ENCODE data around the gene CACNA1I.

CACNA1I gene

DNA sequence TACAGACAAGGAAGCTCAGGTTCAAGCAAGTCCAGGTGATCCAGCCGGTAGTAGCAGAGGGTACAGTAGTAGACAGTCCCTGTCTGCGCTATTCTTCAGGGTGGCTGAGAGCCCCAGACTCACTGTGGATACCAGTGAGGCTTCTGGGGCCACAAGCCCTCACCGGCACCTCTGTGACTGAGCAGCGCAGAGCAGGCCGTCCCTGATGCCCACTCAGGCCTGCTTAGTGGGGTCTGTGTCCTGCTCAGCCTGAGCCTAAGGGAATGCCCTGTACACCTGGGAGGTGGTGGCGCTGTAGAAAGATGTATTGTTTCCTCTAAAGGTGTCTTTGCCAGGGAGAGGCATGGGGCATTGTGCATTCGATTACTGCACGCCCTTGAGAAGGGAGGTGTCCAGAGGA lies 143.8 kb downstream of the CACNA1I start:
- Histone ChIP-seq H3K27me3 (ENCODE audit: low read length) (no peaks in the 10 kb centered on the region), H3K4me3 (ENCODE audit: insufficient read depth, low read length, poor library complexity, severe bottlenecking) (no peak overlapping the region)
- TF ChIP-seq EZH2phosphoT487 (conservative IDR thresholded peaks at IDR 0.05; ENCODE audit: low read length): no peak
- TF ChIP-seq, protein P1, sequence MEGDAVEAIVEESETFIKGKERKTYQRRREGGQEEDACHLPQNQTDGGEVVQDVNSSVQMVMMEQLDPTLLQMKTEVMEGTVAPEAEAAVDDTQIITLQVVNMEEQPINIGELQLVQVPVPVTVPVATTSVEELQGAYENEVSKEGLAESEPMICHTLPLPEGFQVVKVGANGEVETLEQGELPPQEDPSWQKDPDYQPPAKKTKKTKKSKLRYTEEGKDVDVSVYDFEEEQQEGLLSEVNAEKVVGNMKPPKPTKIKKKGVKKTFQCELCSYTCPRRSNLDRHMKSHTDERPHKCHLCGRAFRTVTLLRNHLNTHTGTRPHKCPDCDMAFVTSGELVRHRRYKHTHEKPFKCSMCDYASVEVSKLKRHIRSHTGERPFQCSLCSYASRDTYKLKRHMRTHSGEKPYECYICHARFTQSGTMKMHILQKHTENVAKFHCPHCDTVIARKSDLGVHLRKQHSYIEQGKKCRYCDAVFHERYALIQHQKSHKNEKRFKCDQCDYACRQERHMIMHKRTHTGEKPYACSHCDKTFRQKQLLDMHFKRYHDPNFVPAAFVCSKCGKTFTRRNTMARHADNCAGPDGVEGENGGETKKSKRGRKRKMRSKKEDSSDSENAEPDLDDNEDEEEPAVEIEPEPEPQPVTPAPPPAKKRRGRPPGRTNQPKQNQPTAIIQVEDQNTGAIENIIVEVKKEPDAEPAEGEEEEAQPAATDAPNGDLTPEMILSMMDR (IDR thresholded peaks at IDR 0.05; ENCODE audit: insufficient read depth, low read length, poor library complexity, severe bottlenecking): no peak

DNA sequence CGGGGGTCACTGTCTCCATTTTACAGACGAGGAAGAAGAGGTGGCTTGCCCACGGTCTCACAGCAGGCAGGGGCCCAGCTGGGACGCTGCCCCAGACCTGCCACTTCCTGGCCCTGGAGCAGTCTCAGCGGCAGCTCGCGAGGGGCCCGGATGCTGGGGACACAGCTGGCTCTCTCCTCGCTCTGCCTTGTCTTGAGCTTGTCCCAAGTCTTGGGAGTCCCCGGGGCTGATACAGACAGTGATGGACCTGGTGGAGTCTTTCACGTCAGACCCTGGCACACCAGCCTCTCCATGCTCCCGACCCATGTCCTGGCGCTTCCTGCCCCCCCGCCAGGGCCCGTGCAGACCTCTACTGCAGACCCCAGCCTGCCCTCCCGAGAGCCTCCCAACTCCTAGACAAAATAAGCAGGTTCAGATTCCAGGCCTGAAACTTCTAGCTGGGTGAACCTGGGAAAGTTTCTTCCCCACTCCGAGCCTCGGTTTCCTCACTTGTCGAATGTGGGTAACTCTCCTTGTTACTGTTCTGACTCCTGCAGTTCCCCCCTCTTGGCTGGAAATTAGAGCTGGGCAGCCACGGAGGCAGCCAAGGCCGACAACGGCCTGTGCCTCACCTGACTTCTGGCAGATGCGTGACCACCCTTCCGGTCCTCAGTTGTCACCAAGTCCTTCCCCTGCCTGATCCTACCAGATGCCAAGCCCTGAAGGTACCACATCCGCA lies 145.4 kb downstream of the CACNA1I start:
- no peaks in the 10 kb centered on the region for H3K9me2 ChIP-seq (replicated peaks; ENCODE audit: insufficient read depth, low read length)
- H3K79me2 ChIP-seq (ENCODE audit: insufficient read depth, low read length): no peaks in the 10 kb centered on the region
- H3K9me3 ChIP-seq (ENCODE audit: insufficient read depth, low read length): no peaks in the 10 kb centered on the region
- H4K20me1 ChIP-seq (ENCODE audit: low read depth, low read length): no peaks in the 10 kb centered on the region
- no peaks in the 10 kb centered on the region for H3K36me3 ChIP-seq (ENCODE audit: low read length)
- no peak overlapping the region for H3K9ac ChIP-seq (ENCODE audit: low read length)
- no peaks in the 10 kb centered on the region for H3K27me3 ChIP-seq (ENCODE audit: low read length)
- H3K27ac ChIP-seq (ENCODE audit: low read depth, low read length): no peak overlapping the region
- TF ChIP-seq, protein P1 (IDR thresholded peaks at IDR 0.05; ENCODE audit: insufficient read depth, low read length, poor library complexity, severe bottlenecking): no peak
- no peak for TF ChIP-seq EZH2phosphoT487 (conservative IDR thresholded peaks at IDR 0.05; ENCODE audit: low read length)
- H2AFZ ChIP-seq (ENCODE audit: low read depth, low read length, severe bottlenecking): no peak overlapping the region
- H3K4me2 ChIP-seq (ENCODE audit: low read depth, low read length, poor library complexity, severe bottlenecking): no peak overlapping the region
- no peak overlapping the region for H3K4me3 ChIP-seq (ENCODE audit: insufficient read depth, low read length, poor library complexity, severe bottlenecking)
- no peaks in the 10 kb centered on the region for H3F3A ChIP-seq (ENCODE audit: insufficient read depth)

More for the DNA sequence above, 143.8 kb downstream of the CACNA1I start:
- Histone ChIP-seq H3K9me3 (ENCODE audit: insufficient read depth, low read length) (no peaks in the 10 kb centered on the region), H3K4me2 (ENCODE audit: low read depth, low read length, poor library complexity, severe bottlenecking) (no peak overlapping the region), H3K27ac (ENCODE audit: low read depth, low read length) (no peak overlapping the region), H3K9ac (ENCODE audit: low read length) (no peak overlapping the region), H3K79me2 (ENCODE audit: insufficient read depth, low read length) (no peaks in the 10 kb centered on the region), H3F3A (ENCODE audit: insufficient read depth) (no peaks in the 10 kb centered on the region), H4K20me1 (ENCODE audit: low read depth, low read length) (no peaks in the 10 kb centered on the region), H3K9me2 (replicated peaks; ENCODE audit: insufficient read depth, low read length) (no peaks in the 10 kb centered on the region), H3K36me3 (ENCODE audit: low read length) (no peaks in the 10 kb centered on the region), H2AFZ (ENCODE audit: low read depth, low read length, severe bottlenecking) (no peak overlapping the region)

GRCh38 chr22:39716534-39716933 lies 146.0 kb downstream of the CACNA1I start:
- Histone ChIP-seq H3F3A (ENCODE audit: insufficient read depth) (no peaks in the 10 kb centered on the region), H3K79me2 (ENCODE audit: insufficient read depth, low read length) (no peaks in the 10 kb centered on the region), H2AFZ (ENCODE audit: low read depth, low read length, severe bottlenecking) (no peak overlapping the region), H3K4me2 (ENCODE audit: low read depth, low read length, poor library complexity, severe bottlenecking) (no peak overlapping the region), H3K9me2 (replicated peaks; ENCODE audit: insufficient read depth, low read length) (no peaks in the 10 kb centered on the region), H3K9ac (ENCODE audit: low read length) (no peak overlapping the region), H3K27ac (ENCODE audit: low read depth, low read length) (no peak overlapping the region), H4K20me1 (ENCODE audit: low read depth, low read length) (no peaks in the 10 kb centered on the region), H3K4me3 (ENCODE audit: insufficient read depth, low read length, poor library complexity, severe bottlenecking) (no peak overlapping the region), H3K9me3 (ENCODE audit: insufficient read depth, low read length) (no peaks in the 10 kb centered on the region), H3K36me3 (ENCODE audit: low read length) (no peaks in the 10 kb centered on the region), H3K27me3 (ENCODE audit: low read length) (no peaks in the 10 kb centered on the region)
- TF ChIP-seq, protein P1 (IDR thresholded peaks at IDR 0.05; ENCODE audit: insufficient read depth, low read length, poor library complexity, severe bottlenecking): no peak
- no peak for TF ChIP-seq EZH2phosphoT487 (conservative IDR thresholded peaks at IDR 0.05; ENCODE audit: low read length)

Data from SU-DHL-6 (cell line).